Kidney (tissue), 14 donors: ENCODE results near the gene GIMAP2. TPM values are rescaled to one million over a fixed set of nuclear protein-coding genes. Genes with fewer than 3 reads are reported as not detected.

Experiments
- DNase-seq, 5 donors: peaks; one replicate each; pipeline ENCODE4 v3.0.0-alpha.2; 2013 to 2020
- FAIRE-seq: peaks from 2 replicates; lab custom pipeline; 2012; peaks lifted over from hg19 to GRCh38; lab: Jason Lieb, UNC
- H3K27ac ChIP-seq, 2 donors: one replicate each; pipeline ENCODE4 v1.7.0; 2013; ENCODE audit warnings: low read depth in 2 of 2, low read length in 2 of 2, inconsistent platforms in 1 of 2
- H3K27me3 ChIP-seq: one replicate; pipeline ENCODE4 v1.7.1; 2013; ENCODE audit warnings: low read length, inconsistent platforms; ENCODE audit not compliant: control insufficient read depth, insufficient read depth
- H3K36me3 ChIP-seq, 3 donors: one replicate each; pipeline versions ENCODE4 v1.7.0 to v1.7.1; 2013; ENCODE audit warnings: low read length in 3 of 3, control low read depth in 1 of 3, inconsistent platforms in 1 of 3; ENCODE audit not compliant: insufficient read depth in 3 of 3, control insufficient read depth in 2 of 3
- H3K4me1 ChIP-seq, 3 donors: one replicate each; pipeline versions ENCODE4 v1.7.0 to v1.7.1; 2013; ENCODE audit warnings: low read length in 3 of 3, inconsistent platforms in 1 of 3, low read depth in 1 of 3; ENCODE audit not compliant: control insufficient read depth in 2 of 3, insufficient read depth in 2 of 3
- H3K4me3 ChIP-seq, 3 donors: one replicate each; pipeline versions ENCODE4 v1.7.0 to v1.8.1; 2013; ENCODE audit warnings: low read length in 3 of 3, control low read depth in 1 of 3, inconsistent platforms in 1 of 3
- H3K9ac ChIP-seq, 3 donors: one replicate each; pipeline versions ENCODE4 v1.7.0 to v1.7.1; 2013; ENCODE audit warnings: low read length in 3 of 3, control low read depth in 1 of 3, inconsistent platforms in 1 of 3
- H3K9me3 ChIP-seq, 3 donors: one replicate each; pipeline versions ENCODE4 v1.7.0 to v1.7.1; 2013; ENCODE audit warnings: low read length in 3 of 3, control low read depth in 1 of 3, inconsistent platforms in 1 of 3; ENCODE audit not compliant: control insufficient read depth in 2 of 3, insufficient read depth in 1 of 3
- intact Hi-C: fragments of 100-400 bp; cut with DNase I; formaldehyde crosslinking; loops from one replicate; pipeline ENCODE4 v1.11.1; 2022
- polyA plus RNA-seq: library from polyadenylated mRNA; stranded (reverse); fragments of 350-450 nt; fragmentation: Illumina TruSeq; extraction: RNeasy Lipid Tissue Mini Kit (QIAGEN cat#74804); gene quantifications from one replicate; pipeline ENCODE4 v1.2.3, GENCODE V29; 2014; ENCODE audit warnings: low read depth, low replicate concordance; ENCODE audit not compliant: insufficient read depth
- total RNA-seq: library from RNA; stranded (reverse); fragmentation: NEBNext Ultra II Directional; extraction: Animal tissue kit (Norgen Biotek cat#: 25700); gene quantifications from one replicate; pipeline ENCODE4 v1.2.1, GENCODE V29; 2021
- TF ChIP-seq, protein P1 (sequence below): IDR thresholded peaks from 3 replicates; pipeline ENCODE4 v1.5.1; 2012; ENCODE audit warnings: mild to moderate bottlenecking, moderate library complexity, borderline replicate concordance; ENCODE audit not compliant: insufficient read depth; ENCODE audit errors: extremely low read depth
- donor health status: control.
- donor health status: control.
- donor health status: control.
- donor health status: control.
- donor health status: control.
- donor health status: DM: yes; HTN: yes; CAD: no.
- donor health status: Normal renal cell carcinoma (clear cell type).

Gene GIMAP2
- total and polyA plus RNA-seq, 2 donors from 2014 or later, result 6.7 to 19.5 TPM

DNA sequence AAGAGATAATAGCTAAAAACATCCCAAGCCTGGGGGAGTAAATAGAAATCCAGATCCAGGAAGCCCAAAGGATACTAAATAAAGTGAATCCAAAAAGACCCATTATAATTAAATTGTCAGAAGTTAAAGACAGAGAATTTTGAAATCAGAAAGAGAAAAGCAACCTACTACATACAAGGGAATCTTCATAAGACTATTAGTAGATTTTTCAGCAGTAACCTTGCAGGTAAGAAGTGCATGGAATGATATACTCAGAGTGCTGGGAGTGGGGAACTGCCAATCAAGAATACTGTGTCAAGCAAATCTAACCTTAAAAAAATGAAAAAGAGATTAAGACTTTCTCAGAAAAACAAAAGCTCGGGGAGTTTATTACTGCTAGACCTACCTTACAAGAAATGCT lies 17.7 kb downstream of the GIMAP2 start:
- TF ChIP-seq, protein P1, sequence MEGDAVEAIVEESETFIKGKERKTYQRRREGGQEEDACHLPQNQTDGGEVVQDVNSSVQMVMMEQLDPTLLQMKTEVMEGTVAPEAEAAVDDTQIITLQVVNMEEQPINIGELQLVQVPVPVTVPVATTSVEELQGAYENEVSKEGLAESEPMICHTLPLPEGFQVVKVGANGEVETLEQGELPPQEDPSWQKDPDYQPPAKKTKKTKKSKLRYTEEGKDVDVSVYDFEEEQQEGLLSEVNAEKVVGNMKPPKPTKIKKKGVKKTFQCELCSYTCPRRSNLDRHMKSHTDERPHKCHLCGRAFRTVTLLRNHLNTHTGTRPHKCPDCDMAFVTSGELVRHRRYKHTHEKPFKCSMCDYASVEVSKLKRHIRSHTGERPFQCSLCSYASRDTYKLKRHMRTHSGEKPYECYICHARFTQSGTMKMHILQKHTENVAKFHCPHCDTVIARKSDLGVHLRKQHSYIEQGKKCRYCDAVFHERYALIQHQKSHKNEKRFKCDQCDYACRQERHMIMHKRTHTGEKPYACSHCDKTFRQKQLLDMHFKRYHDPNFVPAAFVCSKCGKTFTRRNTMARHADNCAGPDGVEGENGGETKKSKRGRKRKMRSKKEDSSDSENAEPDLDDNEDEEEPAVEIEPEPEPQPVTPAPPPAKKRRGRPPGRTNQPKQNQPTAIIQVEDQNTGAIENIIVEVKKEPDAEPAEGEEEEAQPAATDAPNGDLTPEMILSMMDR, result no peak
- DNase-seq (no peak), FAIRE-seq (no peak)
- H3K4me3 ChIP-seq, result no peak overlapping the region
- intact Hi-C loops, result no loop called here
- H3K27ac ChIP-seq, result no peak overlapping the region
- H3K27me3 ChIP-seq, result no peaks in the 10 kb centered on the region
- H3K4me1 ChIP-seq, result no peaks in the 10 kb centered on the region
- peaks cover 0 to 32% (median 9%) of the 10 kb centered on the region in 3 donors for H3K9me3 ChIP-seq
- no peaks in the 10 kb centered on the region for H3K36me3 ChIP-seq
- H3K9ac ChIP-seq, result no peak overlapping the region

DNA sequence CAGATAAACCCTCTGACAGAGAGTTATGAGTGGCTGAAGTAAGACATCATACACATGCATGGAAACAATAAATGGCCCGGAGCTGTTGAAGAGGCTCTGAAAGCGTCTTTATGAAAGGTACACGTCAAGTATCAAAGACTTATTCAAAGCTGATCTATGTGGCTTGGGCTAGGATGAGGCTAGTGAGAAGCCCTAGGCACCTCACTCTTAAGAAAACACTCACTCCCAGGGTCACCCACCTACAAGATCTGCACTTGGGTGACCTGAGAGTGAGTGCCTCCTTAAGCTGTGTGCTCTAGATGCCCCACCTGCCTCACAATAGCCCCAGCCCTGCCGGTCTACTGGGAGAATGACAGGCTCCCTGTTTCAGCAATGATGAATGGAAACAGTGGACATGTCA lies 29.8 kb downstream of the GIMAP2 start:
- H3K4me3 ChIP-seq, result no peak overlapping the region
- TF ChIP-seq, protein P1, result no peak

DNA sequence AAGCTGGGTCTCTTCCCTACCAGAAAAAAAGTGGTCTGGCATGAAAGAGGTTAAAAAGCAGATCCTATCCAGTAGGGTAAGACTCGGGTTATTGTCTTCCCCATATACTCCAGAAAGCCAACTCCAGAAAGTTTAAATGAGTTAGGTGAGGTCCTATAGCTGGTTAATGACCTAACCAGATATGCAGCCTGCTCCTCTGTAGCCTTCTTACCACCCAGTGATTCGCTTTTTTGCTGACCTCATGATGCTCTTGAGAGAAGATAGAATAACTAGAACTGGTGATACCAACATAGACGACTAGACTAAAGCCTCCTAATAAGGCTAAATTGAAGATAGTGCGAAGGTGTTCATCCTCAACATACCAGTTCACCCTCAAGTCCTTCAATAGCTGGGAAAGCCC lies 30.2 kb downstream of the GIMAP2 start:
- H3K36me3 ChIP-seq, result no peaks in the 10 kb centered on the region
- peak overlapping the region; percentile 15 to 64 for H3K27ac ChIP-seq
- TF ChIP-seq, protein P1, result no peak
- no peaks in the 10 kb centered on the region for H3K4me1 ChIP-seq
- DNase-seq (no peak), FAIRE-seq (no peak)
- intact Hi-C loops, result no loop called here
- H3K4me3 ChIP-seq, result peak overlapping the region in 1 of 3 donors; percentile 67
- peaks cover 0 to 4% (median 0%) of the 10 kb centered on the region in 3 donors for H3K9me3 ChIP-seq
- no peak overlapping the region for H3K9ac ChIP-seq
- no peaks in the 10 kb centered on the region for H3K27me3 ChIP-seq

More for the DNA sequence above, 29.8 kb downstream of the GIMAP2 start:
- Histone ChIP-seq H3K9ac (no peak overlapping the region), H3K4me1 (no peaks in the 10 kb centered on the region), H3K27me3 (no peaks in the 10 kb centered on the region), H3K9me3 (peaks cover 0 to 4% (median 0%) of the 10 kb centered on the region in 3 donors), H3K36me3 (no peaks in the 10 kb centered on the region), H3K27ac (no peak overlapping the region)
- intact Hi-C loops, result no loop called here
- DNase-seq (no peak), FAIRE-seq (no peak)

DNA sequence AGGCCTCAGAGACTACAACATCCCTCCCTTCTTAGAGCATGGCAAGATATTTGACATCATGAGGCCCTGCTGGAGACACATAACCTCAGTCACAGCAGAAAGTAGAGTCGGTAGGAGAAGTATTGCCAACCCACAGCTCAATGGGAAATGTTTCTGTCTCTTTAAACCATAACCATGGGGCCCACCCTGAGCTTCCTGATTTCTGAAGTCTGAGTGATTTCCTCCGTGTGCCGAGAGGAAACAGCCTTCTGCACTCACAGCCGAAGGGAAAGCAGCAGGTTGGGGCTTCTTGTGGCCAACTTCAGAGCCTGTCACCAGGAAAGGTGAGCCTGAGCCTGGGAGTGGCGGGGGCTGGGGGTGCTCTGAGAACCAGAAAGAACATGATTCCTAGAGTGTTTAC lies 30.9 kb downstream of the GIMAP2 start, which contains the start of gene GIMAP1:
Gene GIMAP1, plus strand, starts transcription at position 246 of the 400 bp plus-strand sequence. CDS start 2,435 bp downstream, outside the sequence.
- H3K4me1 ChIP-seq, result no peaks in the 10 kb centered on the region
- peaks cover 0 to 4% (median 0%) of the 10 kb centered on the region in 3 donors for H3K9me3 ChIP-seq
- H3K36me3 ChIP-seq, result no peaks in the 10 kb centered on the region
- TF ChIP-seq, protein P1, result no peak
- no peak for FAIRE-seq
- DNase-seq, result peak in 2 of 5 donors; percentile 42 to 75
- H3K27ac ChIP-seq, result peak within 1 kb of the TSS; percentile 58 to 64
- intact Hi-C loops, result no loop called here
- H3K9ac ChIP-seq, result peak within 1 kb of the TSS; percentile 1 to 63 (median 51)
- H3K4me3 ChIP-seq, result peak within 1 kb of the TSS; percentile 31 to 67 (median 66)
- H3K27me3 ChIP-seq, result no peaks in the 10 kb centered on the region
